Cardiac fibroblast (primary cell): Measurements from ENCODE around the gene METRN.

Source experiments
- DNase-seq, 2 donors: peaks; one replicate each; pipeline versions ENCODE4 v3.0.0 to v3.0.0-alpha.2; 2010; ENCODE audit warnings: low read depth in 2 of 2
- H3K4me3 ChIP-seq, 2 donors: replicated peaks in 1 of 2; 1 replicate in 1 of 2; 2 replicates in 1 of 2; pipeline ENCODE4 v1.5.1; 2011; ENCODE audit warnings: low read depth in 2 of 2, low read length in 2 of 2, mild to moderate bottlenecking in 2 of 2, moderate library complexity in 1 of 2
- CTCF ChIP-seq: IDR thresholded peaks from one replicate; pipeline ENCODE4 v1.5.1; 2011; ENCODE audit warnings: low read depth, mild to moderate bottlenecking, low read length, inconsistent platforms

METRN gene

GRCh38 chr16:764848-765487, 50.0 kb downstream of the METRN start:
- no peak for DNase-seq
- TF ChIP-seq CTCF = no peak
- H3K4me3 ChIP-seq = no peak overlapping the region

GRCh38 chr16:765488-765865, 50.6 kb downstream of the METRN start:
- no peak for DNase-seq
- no peak overlapping the region for H3K4me3 ChIP-seq
- no peak for TF ChIP-seq CTCF

- TF ChIP-seq CTCF = no peak
- no peak overlapping the region for H3K4me3 ChIP-seq
- DNase-seq = no peak
Measured at GRCh38 chr16:766008-766819, 51.3 kb downstream of the METRN start.

- no peak for DNase-seq
- no peak for TF ChIP-seq CTCF
- no peak overlapping the region for H3K4me3 ChIP-seq
Measured at GRCh38 chr16:766820-767640, 52.1 kb downstream of the METRN start.

- no peak for DNase-seq
- no peak for TF ChIP-seq CTCF
- H3K4me3 ChIP-seq = no peak overlapping the region
Measured at GRCh38 chr16:767743-768235, 52.9 kb downstream of the METRN start.

GRCh38 chr16:768428-768827, 53.5 kb downstream of the METRN start:
- no peak overlapping the region for H3K4me3 ChIP-seq
- no peak for TF ChIP-seq CTCF
- DNase-seq = no peak
